ENCODE measurements around the gene NAV3.
"Not testable (repeated sequence)": the region's sequence is repeated elsewhere in the genome, so short reads cannot be mapped to it uniquely, and the experiment has no call there.

Gene NAV3

DNA sequence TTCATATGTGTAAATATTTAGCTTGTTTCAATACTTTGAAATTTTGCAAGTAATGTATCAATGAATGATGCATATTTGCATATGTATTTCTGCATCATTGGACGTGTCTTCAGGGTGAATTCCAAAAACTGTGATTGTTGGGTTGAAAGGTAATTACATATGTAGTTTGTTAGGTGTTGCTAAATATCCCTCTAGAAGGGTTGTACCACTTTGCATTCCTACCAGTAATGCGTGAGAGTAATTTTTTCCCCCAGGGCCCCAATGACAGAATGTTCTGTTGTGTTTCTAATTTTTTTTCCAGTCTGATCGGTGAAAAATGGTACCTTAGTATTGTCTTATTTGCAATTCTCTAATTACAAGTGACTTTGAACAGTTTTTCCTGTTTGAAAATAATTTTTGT, 408.9 kb downstream of the NAV3 start:
- no peak overlapping the region for H3K4me3 ChIP-seq (ENCODE audit: low read depth in 1 of 5, low read length in 5 of 5)
- H3K36me3 ChIP-seq (ENCODE audit: control insufficient read depth in 5 of 5, insufficient read depth in 5 of 5, low read length in 5 of 5): no peaks in the 10 kb centered on the region
- no peaks in the 10 kb centered on the region for H3K4me1 ChIP-seq (ENCODE audit: control insufficient read depth in 5 of 5, insufficient read depth in 5 of 5, low read length in 5 of 5)
- no peak overlapping the region for H3K27ac ChIP-seq (ENCODE audit: low read depth, low read length)
- no peaks in the 10 kb centered on the region for H3K9me3 ChIP-seq (ENCODE audit: control insufficient read depth in 5 of 5, low read length in 5 of 5)
- H3K9ac ChIP-seq (ENCODE audit: low read length in 5 of 5): no peak overlapping the region
- H3K27me3 ChIP-seq (ENCODE audit: control insufficient read depth in 5 of 5, insufficient read depth in 4 of 5, low read length in 5 of 5): no peaks in the 10 kb centered on the region

DNA sequence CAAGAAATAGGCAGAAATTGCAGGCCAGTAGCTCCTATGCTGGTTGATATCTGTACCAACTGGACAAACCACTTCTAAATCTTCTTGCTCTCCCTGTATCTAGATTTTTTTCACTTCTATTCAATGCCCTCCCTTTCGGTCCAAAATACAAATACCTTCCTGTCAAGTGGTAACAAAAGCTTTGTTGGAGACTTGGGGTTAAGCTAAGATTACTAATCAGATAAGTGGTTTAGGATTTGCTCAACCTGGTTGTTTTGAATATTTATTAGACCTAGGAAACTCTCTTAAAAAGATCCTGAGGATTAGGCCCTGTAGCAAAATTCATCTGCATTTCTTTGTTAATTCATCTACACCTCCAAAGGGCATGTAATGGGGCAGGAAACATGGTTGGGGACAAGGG, 410.1 kb downstream of the NAV3 start:
- Histone ChIP-seq H3K9me3 (ENCODE audit: control insufficient read depth in 5 of 5, low read length in 5 of 5) (no peaks in the 10 kb centered on the region), H3K27me3 (ENCODE audit: control insufficient read depth in 5 of 5, insufficient read depth in 4 of 5, low read length in 5 of 5) (no peaks in the 10 kb centered on the region), H3K27ac (ENCODE audit: low read depth, low read length) (no peak overlapping the region), H3K9ac (ENCODE audit: low read length in 5 of 5) (no peak overlapping the region), H3K4me3 (ENCODE audit: low read depth in 1 of 5, low read length in 5 of 5) (no peak overlapping the region), H3K4me1 (ENCODE audit: control insufficient read depth in 5 of 5, insufficient read depth in 5 of 5, low read length in 5 of 5) (no peaks in the 10 kb centered on the region), H3K36me3 (ENCODE audit: control insufficient read depth in 5 of 5, insufficient read depth in 5 of 5, low read length in 5 of 5) (no peaks in the 10 kb centered on the region)

DNA sequence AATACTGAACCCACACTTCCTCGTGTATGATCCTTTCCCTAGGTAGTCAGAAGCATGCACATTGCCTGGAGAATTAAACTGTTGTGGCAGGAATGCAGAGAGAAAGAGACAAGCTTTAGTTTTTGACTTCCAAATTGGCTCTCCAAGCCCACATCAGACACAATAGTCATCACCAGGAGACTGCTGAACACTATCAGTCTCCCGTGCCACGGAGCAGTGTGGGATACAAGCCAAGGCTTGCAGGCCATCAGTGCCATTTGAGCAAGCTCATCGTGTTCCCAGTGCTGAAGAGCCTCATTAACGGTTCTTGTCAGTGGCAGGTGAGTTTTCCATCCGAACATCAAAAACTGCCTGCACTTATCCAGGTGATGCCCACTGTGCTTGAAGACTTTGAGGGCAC, 410.8 kb downstream of the NAV3 start:
- H3K4me3 ChIP-seq (ENCODE audit: low read depth in 1 of 5, low read length in 5 of 5): no peak overlapping the region
- H3K4me1 ChIP-seq (ENCODE audit: control insufficient read depth in 5 of 5, insufficient read depth in 5 of 5, low read length in 5 of 5): no peaks in the 10 kb centered on the region
- no peak overlapping the region for H3K9ac ChIP-seq (ENCODE audit: low read length in 5 of 5)
- H3K9me3 ChIP-seq (ENCODE audit: control insufficient read depth in 5 of 5, low read length in 5 of 5): no peaks in the 10 kb centered on the region
- no peak overlapping the region for H3K27ac ChIP-seq (ENCODE audit: low read depth, low read length)
- H3K27me3 ChIP-seq (ENCODE audit: control insufficient read depth in 5 of 5, insufficient read depth in 4 of 5, low read length in 5 of 5): no peaks in the 10 kb centered on the region
- no peaks in the 10 kb centered on the region for H3K36me3 ChIP-seq (ENCODE audit: control insufficient read depth in 5 of 5, insufficient read depth in 5 of 5, low read length in 5 of 5)

GRCh38 chr12:78244916-78245507, 414.3 kb downstream of the NAV3 start:
- H3K36me3 ChIP-seq (ENCODE audit: control insufficient read depth in 5 of 5, insufficient read depth in 5 of 5, low read length in 5 of 5): no peaks in the 10 kb centered on the region

GRCh38 chr12:78248321-78248720, 417.6 kb downstream of the NAV3 start:
- no peaks in the 10 kb centered on the region for H3K9me3 ChIP-seq (ENCODE audit: control insufficient read depth in 5 of 5, low read length in 5 of 5)
- no peaks in the 10 kb centered on the region for H3K27me3 ChIP-seq (ENCODE audit: control insufficient read depth in 5 of 5, insufficient read depth in 4 of 5, low read length in 5 of 5)
- no peak overlapping the region for H3K27ac ChIP-seq (ENCODE audit: low read depth, low read length)

More at GRCh38 chr12:78244916-78245507, 414.3 kb downstream of the NAV3 start:
- H3K27ac ChIP-seq (ENCODE audit: low read depth, low read length): no peak overlapping the region
- H3K9ac ChIP-seq (ENCODE audit: low read length in 5 of 5): no peak overlapping the region
- H3K9me3 ChIP-seq (ENCODE audit: control insufficient read depth in 5 of 5, low read length in 5 of 5): no peaks in the 10 kb centered on the region
- no peaks in the 10 kb centered on the region for H3K4me1 ChIP-seq (ENCODE audit: control insufficient read depth in 5 of 5, insufficient read depth in 5 of 5, low read length in 5 of 5)
- no peak overlapping the region for H3K4me3 ChIP-seq (ENCODE audit: low read depth in 1 of 5, low read length in 5 of 5)
- H3K27me3 ChIP-seq (ENCODE audit: control insufficient read depth in 5 of 5, insufficient read depth in 4 of 5, low read length in 5 of 5): no peaks in the 10 kb centered on the region

GRCh38 chr12:78249578-78249977, 418.9 kb downstream of the NAV3 start:
- Histone ChIP-seq H3K4me3 (ENCODE audit: low read depth in 1 of 5, low read length in 5 of 5) (no peak overlapping the region), H3K9ac (ENCODE audit: low read length in 5 of 5) (no peak overlapping the region), H3K27me3 (ENCODE audit: control insufficient read depth in 5 of 5, insufficient read depth in 4 of 5, low read length in 5 of 5) (no peaks in the 10 kb centered on the region), H3K4me1 (ENCODE audit: control insufficient read depth in 5 of 5, insufficient read depth in 5 of 5, low read length in 5 of 5) (no peaks in the 10 kb centered on the region), H3K36me3 (ENCODE audit: control insufficient read depth in 5 of 5, insufficient read depth in 5 of 5, low read length in 5 of 5) (no peaks in the 10 kb centered on the region), H3K9me3 (ENCODE audit: control insufficient read depth in 5 of 5, low read length in 5 of 5) (no peaks in the 10 kb centered on the region), H3K27ac (ENCODE audit: low read depth, low read length) (no peak overlapping the region)

More at GRCh38 chr12:78248321-78248720, 417.6 kb downstream of the NAV3 start:
- Histone ChIP-seq H3K4me1 (ENCODE audit: control insufficient read depth in 5 of 5, insufficient read depth in 5 of 5, low read length in 5 of 5) (no peaks in the 10 kb centered on the region), H3K9ac (ENCODE audit: low read length in 5 of 5) (no peak overlapping the region), H3K4me3 (ENCODE audit: low read depth in 1 of 5, low read length in 5 of 5) (no peak overlapping the region), H3K36me3 (ENCODE audit: control insufficient read depth in 5 of 5, insufficient read depth in 5 of 5, low read length in 5 of 5) (no peaks in the 10 kb centered on the region)

DNA sequence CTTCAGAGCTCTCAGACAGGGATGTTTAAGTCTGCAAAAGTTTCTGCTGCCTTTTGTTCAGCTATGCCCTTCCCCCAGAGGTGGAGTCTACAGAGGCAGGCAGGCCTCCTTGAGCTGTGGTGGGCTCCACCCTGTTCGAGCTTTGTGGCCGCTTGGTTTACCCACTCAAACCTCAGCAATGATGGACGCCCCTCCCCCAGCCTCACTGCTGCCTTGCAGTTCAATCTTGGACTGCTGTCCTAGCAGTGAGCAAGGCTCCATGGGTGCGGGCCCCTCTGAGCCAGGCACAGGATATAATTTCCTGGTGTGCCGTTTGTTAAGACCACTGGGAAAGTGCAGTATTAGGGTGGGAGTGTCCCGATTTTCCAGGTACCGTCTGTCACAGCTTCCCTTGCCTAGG, 427.0 kb downstream of the NAV3 start:
- not testable (repeated sequence) for H3K27me3 ChIP-seq (ENCODE audit: control insufficient read depth in 5 of 5, insufficient read depth in 4 of 5, low read length in 5 of 5); H3K4me3 ChIP-seq (ENCODE audit: low read depth in 1 of 5, low read length in 5 of 5); H3K27ac ChIP-seq (ENCODE audit: low read depth, low read length); H3K9me3 ChIP-seq (ENCODE audit: control insufficient read depth in 5 of 5, low read length in 5 of 5); H3K9ac ChIP-seq (ENCODE audit: low read length in 5 of 5); H3K36me3 ChIP-seq (ENCODE audit: control insufficient read depth in 5 of 5, insufficient read depth in 5 of 5, low read length in 5 of 5); H3K4me1 ChIP-seq (ENCODE audit: control insufficient read depth in 5 of 5, insufficient read depth in 5 of 5, low read length in 5 of 5)

- no peak overlapping the region for H3K4me3 ChIP-seq (ENCODE audit: low read depth in 1 of 5, low read length in 5 of 5)
- H3K27ac ChIP-seq (ENCODE audit: low read depth, low read length): no peak overlapping the region
- no peaks in the 10 kb centered on the region for H3K4me1 ChIP-seq (ENCODE audit: control insufficient read depth in 5 of 5, insufficient read depth in 5 of 5, low read length in 5 of 5)
- H3K9ac ChIP-seq (ENCODE audit: low read length in 5 of 5): no peak overlapping the region
- H3K27me3 ChIP-seq (ENCODE audit: control insufficient read depth in 5 of 5, insufficient read depth in 4 of 5, low read length in 5 of 5): no peaks in the 10 kb centered on the region
- H3K36me3 ChIP-seq (ENCODE audit: control insufficient read depth in 5 of 5, insufficient read depth in 5 of 5, low read length in 5 of 5): no peaks in the 10 kb centered on the region
- peaks cover 0 to 3% (median 0%) of the 10 kb centered on the region in 5 donors for H3K9me3 ChIP-seq (ENCODE audit: control insufficient read depth in 5 of 5, low read length in 5 of 5)
These were observed 430.3 kb downstream of the NAV3 start for GRCh38 chr12:78260976-78261375.

GRCh38 chr12:78261901-78262300, 431.2 kb downstream of the NAV3 start:
- H3K4me3 ChIP-seq (ENCODE audit: low read depth in 1 of 5, low read length in 5 of 5): no peak overlapping the region
- H3K27ac ChIP-seq (ENCODE audit: low read depth, low read length): no peak overlapping the region
- peaks cover 0 to 3% (median 0%) of the 10 kb centered on the region in 5 donors for H3K9me3 ChIP-seq (ENCODE audit: control insufficient read depth in 5 of 5, low read length in 5 of 5)
- no peak overlapping the region for H3K9ac ChIP-seq (ENCODE audit: low read length in 5 of 5)
- no peaks in the 10 kb centered on the region for H3K4me1 ChIP-seq (ENCODE audit: control insufficient read depth in 5 of 5, insufficient read depth in 5 of 5, low read length in 5 of 5)
- no peaks in the 10 kb centered on the region for H3K27me3 ChIP-seq (ENCODE audit: control insufficient read depth in 5 of 5, insufficient read depth in 4 of 5, low read length in 5 of 5)
- H3K36me3 ChIP-seq (ENCODE audit: control insufficient read depth in 5 of 5, insufficient read depth in 5 of 5, low read length in 5 of 5): no peaks in the 10 kb centered on the region
